Stimulated activated CD4-positive, alpha-beta T cell treated with anti-CD3 and anti-CD28 coated beads, Interleukin-15, amount 100 ng/mL, for 24 hours (primary cell): ENCODE measurements around the gene SEL1L3.

Source experiments
- DNase-seq: peaks from one replicate; pipeline ENCODE4 v3.0.0-alpha.2; 2020

Gene SEL1L3

GRCh38 chr4:25845841-25846653, 16.7 kb downstream of the SEL1L3 start:
- DNase-seq: no peak

GRCh38 chr4:25844961-25845712, 17.7 kb downstream of the SEL1L3 start:
- DNase-seq: no peak

DNA sequence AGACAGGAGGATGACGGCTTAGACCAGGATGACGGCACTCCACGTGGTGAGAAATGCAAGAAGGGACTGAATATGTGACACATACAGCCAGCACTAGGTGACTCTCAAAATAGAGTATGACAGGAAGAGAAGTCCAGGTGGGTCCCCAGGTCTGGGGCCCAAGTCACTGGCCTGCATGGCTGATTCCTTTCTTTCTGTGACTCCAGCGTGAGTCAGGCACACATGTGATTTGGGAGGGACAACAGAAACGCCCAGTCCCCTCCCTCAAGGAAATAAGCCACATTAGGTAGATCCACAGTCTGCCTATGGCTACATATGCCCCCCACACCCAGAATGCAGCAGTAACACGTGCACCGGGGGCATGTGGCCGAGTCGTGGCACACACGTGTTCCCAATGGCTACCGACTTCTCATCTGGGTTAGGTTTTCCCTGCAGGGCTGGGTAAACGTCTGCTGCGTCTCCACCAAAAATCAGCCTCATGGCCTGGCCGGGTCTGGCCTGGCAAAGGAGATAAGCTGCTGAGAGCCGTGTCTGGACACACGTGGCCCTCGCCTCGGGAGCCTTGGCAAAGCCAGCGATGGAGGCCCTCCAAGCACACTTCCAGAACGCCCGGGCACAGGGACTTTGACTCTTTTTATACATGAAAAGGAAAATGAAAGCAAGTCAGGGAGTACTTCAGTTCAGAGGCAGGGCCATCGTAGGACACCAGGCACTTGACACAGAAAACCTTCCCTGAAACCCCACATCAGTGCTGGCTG, 19.3 kb downstream of the SEL1L3 start:
- DNase-seq: no peak

DNA sequence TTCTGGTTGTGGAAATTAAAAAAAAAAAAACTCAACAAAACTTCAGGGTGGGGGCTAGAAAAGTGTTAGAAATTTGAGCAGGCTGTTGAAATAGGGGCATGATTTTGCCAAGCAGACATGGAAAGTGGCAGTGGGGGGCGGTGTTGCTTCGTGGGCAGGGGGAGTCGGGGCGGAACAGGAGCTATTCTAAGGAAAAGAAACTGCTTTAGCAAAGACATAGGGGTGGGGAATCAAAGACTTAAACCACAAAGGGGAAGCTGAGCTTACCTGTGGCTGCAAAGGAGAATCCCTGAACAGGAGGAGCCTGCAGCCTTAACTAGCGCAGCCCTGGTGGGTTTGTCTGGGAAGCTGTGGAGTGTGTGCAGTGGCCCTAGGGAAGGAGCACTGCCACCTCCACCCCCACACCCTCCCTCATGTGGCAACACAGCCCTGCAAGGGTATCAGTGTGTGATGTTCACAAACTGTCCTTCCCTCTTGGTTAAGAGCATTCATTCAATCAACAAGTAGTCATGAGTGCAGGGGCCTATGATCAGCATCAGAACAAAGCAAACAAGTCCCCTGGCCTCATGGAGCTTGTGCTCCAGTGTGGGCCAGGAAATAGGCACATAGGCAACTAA, 20.5 kb downstream of the SEL1L3 start:
- peak; percentile 43 for DNase-seq

DNA sequence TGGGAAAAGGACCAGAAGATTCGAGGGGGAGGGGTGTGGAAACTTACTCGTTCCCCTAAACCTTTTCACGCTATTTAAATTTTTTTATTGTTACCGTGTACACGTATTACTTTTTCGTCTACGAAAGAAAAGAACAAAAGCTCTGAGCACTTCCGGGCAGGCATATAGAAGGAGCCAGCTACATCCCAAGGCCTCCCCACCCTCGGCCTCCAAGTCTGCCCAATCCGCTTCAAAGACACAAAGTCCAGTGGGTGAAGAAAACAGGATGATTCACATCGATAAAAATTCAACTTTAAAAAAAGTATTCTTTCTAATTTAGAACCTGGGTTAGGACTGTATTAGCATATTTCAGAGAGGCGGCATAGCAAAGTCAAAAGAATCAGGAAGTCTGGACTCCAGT, 23.1 kb downstream of the SEL1L3 start:
- DNase-seq: no peak

- DNase-seq: no peak
Measured at GRCh38 chr4:25839233-25839632, 23.6 kb downstream of the SEL1L3 start.

- no peak for DNase-seq
Measured at GRCh38 chr4:25838526-25838925, 24.3 kb downstream of the SEL1L3 start.

GRCh38 chr4:25837107-25837506, 25.7 kb downstream of the SEL1L3 start:
- DNase-seq: no peak

GRCh38 chr4:25835384-25835783, 27.4 kb downstream of the SEL1L3 start:
- DNase-seq: no peak

GRCh38 chr4:25834411-25835107, 28.2 kb downstream of the SEL1L3 start:
- no peak for DNase-seq

- no peak for DNase-seq
Measured at GRCh38 chr4:25830548-25830947, 32.2 kb downstream of the SEL1L3 start.

GRCh38 chr4:25827897-25828296, 34.9 kb downstream of the SEL1L3 start:
- no peak for DNase-seq

- no peak for DNase-seq
Measured at GRCh38 chr4:25827373-25827772, 35.4 kb downstream of the SEL1L3 start.

DNA sequence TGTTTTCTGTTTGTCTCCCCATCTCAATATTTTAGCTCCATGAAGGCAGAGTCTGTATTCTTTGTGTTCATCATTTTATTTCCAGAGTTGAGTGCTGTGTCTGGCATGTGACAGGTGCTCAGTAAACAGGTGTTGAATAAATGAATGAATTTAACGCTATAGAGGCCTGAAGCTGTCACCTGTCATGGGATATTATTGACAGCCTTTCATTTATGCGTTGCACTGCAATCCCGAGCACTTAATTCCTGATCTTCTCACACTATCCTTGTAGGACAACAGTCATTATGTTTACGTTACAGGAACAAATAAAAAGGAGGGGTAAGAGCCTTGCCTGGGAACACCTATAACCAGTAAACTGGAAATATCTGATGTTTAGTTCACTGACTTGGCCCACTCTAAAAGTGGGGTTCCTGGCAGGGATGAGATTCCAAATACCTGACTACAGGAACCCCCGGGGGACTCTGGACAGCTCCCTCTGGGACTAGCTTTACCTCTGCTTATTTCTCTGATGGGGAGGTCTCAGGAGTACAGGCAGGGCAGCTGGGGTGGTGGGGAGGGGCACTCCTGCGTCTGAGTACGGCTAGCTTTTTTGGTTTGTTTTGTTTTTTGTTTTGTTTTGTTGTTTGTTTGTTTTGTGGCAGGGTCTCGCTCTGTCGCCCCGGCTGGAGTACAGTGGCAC, 36.6 kb downstream of the SEL1L3 start:
- no peak for DNase-seq

DNA sequence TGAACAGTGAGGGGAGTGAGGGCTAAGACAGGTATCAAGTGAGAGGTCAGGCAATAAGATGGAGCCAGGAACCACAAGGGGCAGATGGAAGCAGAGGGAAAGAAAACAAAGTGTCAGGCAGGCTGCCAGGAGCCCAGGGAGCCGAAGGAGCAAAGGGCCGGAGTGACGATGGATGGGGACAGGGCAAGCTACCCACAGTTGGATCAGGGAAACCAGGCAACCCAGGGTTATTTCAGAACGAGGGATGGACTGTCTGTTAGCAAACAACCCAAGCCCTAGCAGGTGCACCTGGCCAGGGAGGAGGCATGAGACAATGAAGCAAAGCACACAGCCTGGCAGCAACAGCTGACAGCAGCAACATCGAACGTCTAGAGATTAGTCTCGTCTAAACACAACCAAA, 39.2 kb downstream of the SEL1L3 start:
- no peak for DNase-seq

DNA sequence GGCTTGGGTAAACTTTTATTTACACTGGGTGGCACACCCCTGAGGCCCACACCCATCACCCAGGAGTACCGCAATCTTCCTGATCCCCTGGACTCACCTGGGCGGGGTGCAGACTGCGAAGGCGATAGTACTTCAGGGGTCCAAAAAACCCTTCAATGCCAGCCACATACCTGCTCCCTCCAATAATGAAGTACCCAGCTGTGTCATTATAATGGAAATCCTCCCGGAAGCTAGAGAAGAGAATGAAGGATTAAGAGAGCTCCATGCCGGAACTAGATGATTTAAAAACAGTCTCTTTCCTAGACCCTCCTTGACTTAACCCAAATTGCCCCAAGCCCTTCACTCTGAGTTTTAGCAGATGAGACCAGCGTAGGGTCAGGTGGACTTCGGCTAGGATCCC, 40.9 kb downstream of the SEL1L3 start:
- no peak for DNase-seq

DNA sequence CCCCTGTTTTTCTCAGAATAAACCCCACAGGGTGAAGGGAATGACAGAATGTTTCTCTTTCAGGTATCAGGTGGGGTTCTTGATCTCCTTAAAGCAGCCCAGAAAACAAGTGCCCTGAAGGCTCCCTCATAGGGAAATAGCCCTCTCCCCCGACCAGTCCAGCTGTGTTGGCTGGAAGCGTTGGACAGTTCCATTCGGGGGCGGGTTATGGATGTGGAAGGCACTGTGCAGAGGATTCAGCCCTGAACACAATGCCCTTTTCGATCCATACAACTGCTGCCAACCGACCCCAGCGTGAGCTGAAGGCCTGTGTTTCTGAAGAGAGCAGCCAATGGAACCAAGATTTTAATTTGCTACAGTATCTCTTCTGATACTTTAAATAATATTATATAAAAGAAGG, 41.5 kb downstream of the SEL1L3 start:
- DNase-seq: no peak

DNA sequence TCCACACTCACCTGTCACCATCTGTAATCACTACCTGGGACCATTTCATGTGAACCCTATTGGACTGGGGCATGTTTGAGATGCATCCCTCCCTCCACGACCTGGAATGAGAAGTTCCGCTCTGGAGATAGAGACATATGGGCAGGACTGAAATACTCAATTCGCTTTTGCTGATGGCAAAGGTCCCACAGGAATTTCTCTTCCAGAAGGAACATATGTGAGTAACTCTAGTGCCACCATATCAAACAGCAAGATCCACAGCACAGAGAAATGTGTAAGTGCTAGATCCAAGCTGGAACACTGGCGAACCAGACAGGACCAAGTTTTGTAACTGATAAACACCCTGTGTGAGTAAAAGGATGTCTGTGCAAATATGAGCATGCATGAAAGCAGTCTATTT, 43.9 kb downstream of the SEL1L3 start:
- no peak for DNase-seq

- no peak for DNase-seq
Measured at GRCh38 chr4:25818371-25818871, 44.4 kb downstream of the SEL1L3 start.

DNA sequence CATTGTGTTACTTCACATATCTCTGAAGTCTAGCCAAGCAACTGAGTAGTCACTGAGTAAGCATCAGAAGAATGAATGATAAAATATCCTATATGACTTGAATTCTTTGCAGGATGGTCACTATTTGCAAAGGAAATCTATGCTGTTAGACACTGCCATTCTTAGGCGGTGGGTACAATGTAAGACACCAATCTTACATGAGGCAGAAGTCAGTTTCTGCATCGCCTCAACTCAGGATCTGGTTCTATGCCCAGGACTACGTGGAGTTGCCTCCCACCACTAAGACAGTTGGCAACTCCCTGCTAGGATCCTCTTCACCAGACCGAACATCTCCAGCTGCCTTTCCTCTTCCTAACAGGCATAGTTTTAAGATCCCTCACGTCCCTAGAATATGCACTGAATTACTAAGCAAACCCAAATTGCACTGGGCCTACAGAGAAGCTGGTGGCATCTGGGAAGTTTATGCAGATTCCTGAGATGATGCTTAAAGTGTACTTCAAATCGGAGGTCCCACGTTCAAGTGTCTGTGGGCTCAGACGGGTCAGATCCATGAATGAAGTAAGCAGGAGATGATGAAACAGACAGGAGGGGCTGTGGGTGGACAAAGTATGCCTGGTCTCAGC, 45.6 kb downstream of the SEL1L3 start:
- DNase-seq: no peak

GRCh38 chr4:25816591-25817058, 46.2 kb downstream of the SEL1L3 start:
- no peak for DNase-seq
